GM20431 (cell line): Measurements from ENCODE around the gene CDK12.
"Not testable (repeated sequence)": the region's sequence is repeated elsewhere in the genome, so short reads cannot be mapped to it uniquely, and the experiment has no call there.

Experiments used
- in situ Hi-C: fragments of 300-500 bp; cut with MseI, MboI; formaldehyde crosslinking; loops from one replicate; pipeline ENCODE4 v1.15.0; 2020; ENCODE audit warnings: low sequenced_read_pairs; ENCODE audit not compliant: unreplicated experiment

Gene CDK12

DNA sequence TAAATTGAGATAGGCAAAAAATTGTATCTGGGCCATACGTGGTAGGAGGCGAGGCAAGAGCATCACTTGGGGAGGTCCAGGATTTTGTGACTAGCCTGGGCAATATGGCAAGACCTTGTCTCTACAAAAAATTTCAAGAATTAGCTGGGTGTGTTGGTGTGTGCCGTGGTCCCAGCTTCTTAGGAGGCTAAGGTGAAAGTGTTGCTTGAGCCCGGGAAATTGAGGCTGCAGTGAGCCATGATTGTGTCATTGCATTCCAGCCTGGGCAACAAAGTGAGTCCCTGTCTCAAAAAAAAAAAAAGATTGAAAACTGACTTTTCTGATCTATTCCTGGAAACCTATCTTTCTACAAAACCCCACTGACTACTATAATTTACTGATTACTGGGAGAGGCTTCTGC is 26.7 kb downstream of the CDK12 start:
- in situ Hi-C loops = no loop called here

GRCh38 chr17:39496921-39497320 is 35.6 kb downstream of the CDK12 start:
- in situ Hi-C loops = not testable (repeated sequence)

DNA sequence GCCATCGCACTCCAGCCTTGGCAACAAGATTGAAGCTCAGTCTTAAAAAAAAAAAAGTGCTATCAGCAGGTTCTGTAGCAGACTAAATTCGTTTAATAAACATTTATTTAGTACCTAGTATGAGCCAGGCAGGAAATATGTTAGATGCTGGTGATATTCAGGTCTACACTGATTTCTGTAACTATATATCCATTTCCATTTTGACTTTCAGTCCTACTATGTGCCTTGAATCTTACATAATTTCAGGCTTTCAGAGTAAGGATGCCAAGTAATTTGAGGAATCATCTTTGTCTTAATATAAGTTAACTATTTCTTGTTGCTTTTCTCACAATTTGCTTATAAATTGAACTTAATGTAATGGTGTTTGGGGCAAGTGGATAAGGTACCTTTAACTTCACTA is 46.2 kb downstream of the CDK12 start:
- in situ Hi-C loops = no loop called here

DNA sequence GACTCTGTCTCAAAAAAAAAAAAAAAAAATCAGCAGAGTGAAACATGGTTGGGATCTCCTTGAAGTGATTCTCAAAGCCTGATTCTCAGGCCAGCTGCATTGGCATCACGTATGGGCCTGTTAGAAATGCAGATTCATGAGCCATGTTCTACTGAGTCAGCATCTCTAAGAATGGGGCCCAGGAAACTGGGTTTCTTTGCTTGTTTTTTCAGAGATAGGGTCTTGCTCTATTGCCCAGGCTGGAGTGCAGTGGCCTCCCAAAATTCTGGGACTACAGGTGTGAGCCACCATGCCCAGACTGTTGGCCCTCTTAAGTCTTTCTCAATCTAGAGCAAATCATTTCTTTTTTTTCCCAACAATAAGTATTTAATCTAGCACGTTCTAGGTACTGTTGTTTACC is 47.7 kb downstream of the CDK12 start:
- in situ Hi-C loops = no loop called here

GRCh38 chr17:39513309-39513708 is 52.0 kb downstream of the CDK12 start:
- in situ Hi-C loops = no loop called here

- in situ Hi-C loops = no loop called here
These were observed 52.6 kb downstream of the CDK12 start for GRCh38 chr17:39513915-39514314.

- in situ Hi-C loops = no loop called here
These were observed 55.9 kb downstream of the CDK12 start for GRCh38 chr17:39517224-39517623.

- in situ Hi-C loops = no loop called here
These were observed 64.7 kb downstream of the CDK12 start for GRCh38 chr17:39525801-39526506.

- in situ Hi-C loops = no loop called here
These were observed 66.0 kb downstream of the CDK12 start for GRCh38 chr17:39527220-39527813.

GRCh38 chr17:39529455-39529854 is 68.2 kb downstream of the CDK12 start:
- in situ Hi-C loops = no loop called here

- in situ Hi-C loops = no loop called here
These were observed 69.2 kb downstream of the CDK12 start for GRCh38 chr17:39530513-39530912.

DNA sequence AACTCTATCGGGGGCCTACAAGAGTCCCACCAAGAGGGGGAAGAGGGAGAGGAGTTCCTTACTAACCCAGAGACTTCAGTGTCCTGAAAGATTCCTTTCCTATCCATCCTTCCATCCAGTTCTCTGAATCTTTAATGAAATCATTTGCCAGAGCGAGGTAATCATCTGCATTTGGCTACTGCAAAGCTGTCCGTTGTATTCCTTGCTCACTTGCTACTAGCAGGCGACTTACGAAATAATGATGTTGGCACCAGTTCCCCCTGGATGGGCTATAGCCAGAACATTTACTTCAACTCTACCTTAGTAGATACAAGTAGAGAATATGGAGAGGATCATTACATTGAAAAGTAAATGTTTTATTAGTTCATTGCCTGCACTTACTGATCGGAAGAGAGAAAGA is 70.0 kb downstream of the CDK12 start:
- in situ Hi-C loops = no loop called here

DNA sequence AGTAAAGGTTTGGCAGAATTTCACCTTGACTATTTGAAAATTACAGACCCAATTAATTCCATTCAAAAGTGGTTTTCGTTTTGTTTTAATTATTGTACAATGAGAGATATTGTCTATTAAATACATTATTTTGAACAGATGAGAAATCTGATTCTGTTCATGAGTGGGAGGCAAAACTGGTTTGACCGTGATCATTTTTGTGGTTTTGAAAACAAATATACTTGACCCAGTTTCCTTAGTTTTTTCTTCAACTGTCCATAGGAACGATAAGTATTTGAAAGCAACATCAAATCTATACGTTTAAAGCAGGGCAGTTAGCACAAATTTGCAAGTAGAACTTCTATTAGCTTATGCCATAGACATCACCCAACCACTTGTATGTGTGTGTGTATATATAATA is 72.6 kb downstream of the CDK12 start:
- in situ Hi-C loops = no loop called here

GRCh38 chr17:39534768-39535405 is 73.6 kb downstream of the CDK12 start:
- in situ Hi-C loops = no loop called here

- in situ Hi-C loops = no loop called here
These were observed 75.2 kb downstream of the CDK12 start for GRCh38 chr17:39536468-39536867.

DNA sequence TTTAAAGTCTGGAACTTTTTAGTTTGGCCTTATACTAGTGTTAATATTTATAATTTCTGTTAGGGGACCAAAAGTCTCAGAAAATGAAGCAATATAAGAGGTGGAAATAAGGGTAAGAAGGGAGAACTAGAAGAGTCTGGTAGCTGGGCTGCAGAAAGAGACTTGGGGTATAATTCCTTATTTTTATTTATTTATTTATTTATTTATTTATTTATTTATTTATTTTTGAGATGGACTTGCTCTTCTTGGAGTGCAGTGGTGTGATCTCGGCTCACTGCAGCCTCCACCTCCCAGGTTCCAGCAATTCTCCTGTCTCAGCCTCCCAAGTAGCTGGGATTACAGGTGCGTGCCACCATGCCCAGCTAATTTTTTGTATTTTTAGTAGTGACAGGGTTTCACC is 76.1 kb downstream of the CDK12 start:
- in situ Hi-C loops = not testable (repeated sequence)

DNA sequence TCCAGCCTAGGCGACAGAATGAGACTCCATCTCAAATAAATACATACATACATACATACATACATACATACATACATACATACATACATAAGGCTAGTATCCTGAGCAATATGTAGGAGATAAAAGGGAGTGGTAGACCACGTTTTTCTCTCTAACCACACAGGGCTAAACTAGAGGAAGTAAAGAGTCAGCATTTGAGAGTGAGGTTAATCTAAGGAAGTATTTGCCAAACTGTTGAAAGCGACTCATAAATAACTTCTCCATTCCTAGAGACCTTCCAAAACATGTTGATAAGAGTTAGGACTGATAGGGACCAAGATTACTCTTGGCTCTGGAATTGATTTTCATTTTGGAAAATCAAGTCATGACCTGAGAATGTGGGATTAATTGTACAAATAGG is 77.6 kb downstream of the CDK12 start:
- in situ Hi-C loops = no loop called here

GRCh38 chr17:39540611-39541010 is 79.3 kb downstream of the CDK12 start:
- in situ Hi-C loops = no loop called here

DNA sequence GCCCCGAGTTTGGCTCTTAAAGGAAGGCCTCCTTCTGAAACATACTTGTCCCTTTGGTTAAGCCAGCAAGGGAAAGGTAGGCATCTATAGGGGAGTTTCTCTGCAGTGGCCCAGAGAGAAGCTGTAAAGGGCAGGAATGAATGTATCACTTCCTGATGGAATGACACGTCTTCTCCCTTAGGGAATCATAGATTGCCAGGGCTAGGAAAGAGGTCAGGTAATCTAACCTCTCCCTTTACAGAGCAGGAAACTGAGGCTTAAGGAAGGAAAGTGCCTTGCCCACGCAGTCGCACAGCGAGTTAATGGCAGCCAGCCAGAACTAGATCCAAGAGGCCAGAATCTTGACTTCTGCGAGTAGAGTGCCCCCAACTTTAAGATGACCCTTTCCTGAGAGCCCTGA is 80.4 kb downstream of the CDK12 start:
- in situ Hi-C loops = no loop called here

DNA sequence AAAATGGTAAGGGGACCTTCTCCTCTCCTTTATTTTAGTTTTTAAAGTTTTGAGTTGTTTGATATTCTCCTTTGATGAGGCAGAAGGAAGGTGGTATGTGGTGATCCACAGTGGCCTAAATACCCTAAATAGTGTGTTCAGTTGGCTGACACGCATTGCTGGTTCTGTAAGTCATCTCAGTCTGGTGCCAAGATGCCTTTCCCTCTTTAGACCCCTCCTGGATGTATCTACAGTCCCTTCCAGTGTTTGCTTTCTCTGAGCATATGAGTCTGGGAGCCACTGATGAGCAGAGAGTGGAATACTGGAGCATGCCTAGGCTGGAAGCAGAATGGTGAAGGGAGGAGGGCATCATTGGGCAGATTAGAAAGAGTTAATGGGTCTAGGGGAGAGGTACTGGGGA is 81.9 kb downstream of the CDK12 start:
- in situ Hi-C loops = no loop called here

GRCh38 chr17:39543664-39544063 is 82.4 kb downstream of the CDK12 start:
- in situ Hi-C loops = no loop called here

DNA sequence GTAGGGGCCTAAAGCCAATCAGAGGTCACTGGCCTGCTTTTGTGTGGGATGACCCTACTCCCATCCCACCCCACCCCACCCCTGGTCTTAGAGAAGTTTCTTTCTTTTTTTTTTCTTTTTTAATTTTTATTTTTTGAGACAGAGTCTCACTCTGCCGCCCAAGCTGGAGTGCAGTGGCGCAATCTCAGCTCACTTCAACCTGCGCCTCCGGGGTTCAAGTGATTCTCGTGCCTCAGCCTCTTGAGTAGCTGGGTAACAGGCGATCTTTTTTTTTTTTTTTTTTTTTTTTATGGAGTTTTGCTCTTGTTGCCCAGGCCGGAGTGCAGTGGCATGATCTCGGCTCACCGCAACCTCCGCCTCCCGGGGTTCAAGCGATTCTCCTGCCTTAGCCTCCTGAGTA is 83.1 kb downstream of the CDK12 start:
- in situ Hi-C loops = not testable (repeated sequence)
